Activated naive CD8-positive, alpha-beta T cell (primary cell): ENCODE measurements around the gene SLC12A1.
A peak's percentile ranks its signal among the peaks of the same experiment; 100 is the strongest.

Experiments
- H3K27ac Mint-ChIP-seq: one replicate; pipeline ENCODE4 v1.8.0; 2021; ENCODE audit warnings: mixed read lengths
- H3K27me3 Mint-ChIP-seq: one replicate; pipeline ENCODE4 v1.8.0; 2021; ENCODE audit warnings: mixed read lengths
- H3K36me3 Mint-ChIP-seq: one replicate; pipeline ENCODE4 v1.8.0; 2021; ENCODE audit warnings: mixed read lengths
- H3K4me1 Mint-ChIP-seq: one replicate; pipeline ENCODE4 v1.8.0; 2021; ENCODE audit warnings: low read depth, mixed read lengths
- H3K4me3 Mint-ChIP-seq: one replicate; pipeline ENCODE4 v1.8.0; 2021; ENCODE audit warnings: mild to moderate bottlenecking, mixed read lengths
- H3K9me3 Mint-ChIP-seq: one replicate; pipeline ENCODE4 v1.8.0; 2021; ENCODE audit warnings: low read depth, mixed read lengths

The SLC12A1 gene

DNA sequence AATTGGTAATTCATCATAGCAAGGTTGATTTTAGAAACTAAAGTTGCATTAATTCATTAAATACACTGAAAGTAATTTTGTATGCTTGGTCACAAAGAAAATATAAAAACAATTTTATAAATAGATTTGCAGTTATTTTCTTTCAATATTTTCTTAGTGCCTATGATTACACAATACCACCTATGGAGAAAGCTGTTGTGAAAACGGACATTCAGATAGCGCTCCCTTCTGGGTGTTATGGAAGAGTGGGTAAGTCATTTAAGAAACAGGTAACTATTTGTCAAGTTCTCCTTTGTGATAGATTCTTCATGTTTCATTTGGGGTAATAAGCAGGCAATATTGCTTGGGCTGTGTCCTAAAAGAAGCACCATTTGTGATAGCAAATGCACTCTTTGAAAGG lies 128.2 kb downstream of the SLC12A1 start:
- H3K4me3 Mint-ChIP-seq, result peak overlapping the region; percentile 99
- no peaks in the 10 kb centered on the region for H3K9me3 Mint-ChIP-seq
- peak overlapping the region; percentile 37 for H3K27ac Mint-ChIP-seq
- H3K27me3 Mint-ChIP-seq, result no peaks in the 10 kb centered on the region
- peaks cover 28% of the 10 kb centered on the region for H3K4me1 Mint-ChIP-seq
- peaks cover 3% of the 10 kb centered on the region for H3K36me3 Mint-ChIP-seq

DNA sequence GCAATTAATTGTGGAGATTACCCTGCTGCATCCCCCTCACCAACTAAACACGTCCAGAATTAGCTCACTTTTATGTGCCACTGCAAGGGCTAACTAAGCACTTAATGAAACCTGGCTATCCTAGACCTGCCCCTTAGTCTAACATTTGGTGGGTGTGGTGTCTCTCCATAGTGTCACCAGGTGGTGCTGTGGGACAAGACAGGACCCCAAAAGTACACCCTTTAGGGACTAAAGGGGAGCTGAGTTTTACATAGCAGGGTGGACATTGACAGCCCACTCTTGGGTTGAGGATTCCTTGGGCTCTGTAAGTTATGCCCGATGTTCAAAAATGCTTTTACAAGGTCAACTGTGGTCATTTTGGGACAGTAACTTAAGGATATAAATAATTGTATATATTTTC lies 130.8 kb downstream of the SLC12A1 start:
- Mint-ChIP-seq H3K4me3 (no peak overlapping the region), H3K27ac (no peak overlapping the region), H3K9me3 (no peaks in the 10 kb centered on the region), H3K4me1 (peaks cover 22% of the 10 kb centered on the region), H3K36me3 (peaks cover 5% of the 10 kb centered on the region), H3K27me3 (no peaks in the 10 kb centered on the region)

DNA sequence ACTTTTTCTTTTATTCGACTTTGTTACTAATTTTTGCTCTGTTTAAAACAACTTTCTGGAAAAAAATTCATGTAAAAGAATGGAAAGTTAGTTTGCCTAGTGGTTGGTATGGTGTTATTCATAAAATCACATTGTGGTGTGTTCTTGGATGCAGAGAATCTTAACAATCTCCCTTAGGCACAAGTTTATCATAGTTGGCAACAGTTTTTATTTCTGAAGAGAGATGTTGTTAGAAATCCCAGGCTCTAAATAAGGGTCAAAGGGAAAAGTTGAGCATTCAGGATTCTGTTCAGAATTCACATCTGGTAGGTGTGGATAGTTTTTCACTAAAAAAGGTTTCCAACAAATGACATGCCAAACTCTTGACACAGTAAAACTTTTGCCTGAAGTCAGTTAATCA lies 131.5 kb downstream of the SLC12A1 start:
- peaks cover 5% of the 10 kb centered on the region for H3K36me3 Mint-ChIP-seq
- no peak overlapping the region for H3K27ac Mint-ChIP-seq
- no peaks in the 10 kb centered on the region for H3K9me3 Mint-ChIP-seq
- H3K27me3 Mint-ChIP-seq, result no peaks in the 10 kb centered on the region
- H3K4me1 Mint-ChIP-seq, result peaks cover 19% of the 10 kb centered on the region
- H3K4me3 Mint-ChIP-seq, result no peak overlapping the region

DNA sequence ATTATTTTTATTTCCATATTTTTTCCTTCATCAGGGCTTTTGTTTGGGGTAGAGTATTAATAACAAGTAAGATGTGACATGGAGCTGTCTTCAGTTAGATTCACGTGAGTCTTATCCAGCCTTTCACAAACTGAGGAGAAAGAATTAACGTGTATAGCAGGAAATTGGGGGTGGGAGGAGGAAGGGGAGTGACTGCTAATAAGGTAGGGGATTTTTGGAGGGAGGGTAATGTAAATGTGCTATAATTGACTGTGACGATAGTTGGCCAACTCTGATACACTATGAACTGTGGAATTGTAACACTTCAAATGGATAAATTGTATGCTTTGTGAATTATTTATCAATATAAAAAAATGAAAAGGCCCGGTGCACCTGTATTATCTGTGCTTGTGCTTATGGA lies 134.0 kb downstream of the SLC12A1 start:
- Mint-ChIP-seq H3K4me3 (no peak overlapping the region), H3K4me1 (peaks cover 3% of the 10 kb centered on the region), H3K27ac (peak overlapping the region; percentile 50), H3K9me3 (no peaks in the 10 kb centered on the region), H3K36me3 (peaks cover 5% of the 10 kb centered on the region), H3K27me3 (no peaks in the 10 kb centered on the region)

DNA sequence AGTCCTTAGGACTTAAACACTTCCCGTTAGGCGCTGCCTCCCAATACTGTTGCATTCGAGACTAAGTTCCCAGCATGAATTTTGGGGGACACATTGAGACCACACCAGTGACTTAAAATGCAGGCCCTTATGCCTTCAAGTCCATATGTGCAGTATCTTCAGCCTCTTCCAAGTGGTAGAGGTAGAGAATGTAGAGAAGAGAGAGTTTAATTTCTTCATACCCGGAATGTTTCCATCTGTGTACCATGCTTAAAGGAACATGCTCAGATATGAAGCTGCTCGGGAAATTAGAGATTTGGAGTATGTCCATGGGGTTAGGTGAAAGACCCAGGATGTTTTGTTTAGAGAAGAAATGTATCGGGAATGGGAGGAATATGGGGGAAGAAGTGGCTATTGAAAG lies 137.8 kb downstream of the SLC12A1 start:
- no peaks in the 10 kb centered on the region for H3K27me3 Mint-ChIP-seq
- H3K4me1 Mint-ChIP-seq, result no peaks in the 10 kb centered on the region
- no peaks in the 10 kb centered on the region for H3K9me3 Mint-ChIP-seq
- H3K36me3 Mint-ChIP-seq, result peaks cover 2% of the 10 kb centered on the region
- H3K4me3 Mint-ChIP-seq, result no peak overlapping the region
- H3K27ac Mint-ChIP-seq, result no peak overlapping the region

DNA sequence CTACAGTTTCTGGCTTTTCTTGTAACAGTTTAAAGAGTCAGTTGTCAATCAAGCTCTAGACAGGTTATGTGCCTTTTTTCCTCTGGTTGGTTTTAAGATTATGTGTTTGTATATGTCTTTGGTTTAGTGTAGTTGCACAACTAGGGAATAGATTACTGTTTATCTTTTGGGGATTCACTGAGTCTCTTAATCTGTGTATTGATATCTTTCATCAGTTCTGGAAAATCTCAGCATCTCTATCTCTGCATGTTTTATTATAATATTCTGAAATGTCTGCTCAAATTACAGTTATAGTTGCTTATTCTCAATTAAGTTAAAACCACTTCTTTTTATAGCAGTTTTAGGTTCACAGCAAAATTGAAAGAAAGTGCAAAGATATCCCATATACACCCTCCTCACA lies 139.4 kb downstream of the SLC12A1 start:
- Mint-ChIP-seq H3K9me3 (no peaks in the 10 kb centered on the region), H3K27ac (no peak overlapping the region), H3K36me3 (no peaks in the 10 kb centered on the region), H3K4me3 (no peak overlapping the region), H3K4me1 (no peaks in the 10 kb centered on the region), H3K27me3 (no peaks in the 10 kb centered on the region)

DNA sequence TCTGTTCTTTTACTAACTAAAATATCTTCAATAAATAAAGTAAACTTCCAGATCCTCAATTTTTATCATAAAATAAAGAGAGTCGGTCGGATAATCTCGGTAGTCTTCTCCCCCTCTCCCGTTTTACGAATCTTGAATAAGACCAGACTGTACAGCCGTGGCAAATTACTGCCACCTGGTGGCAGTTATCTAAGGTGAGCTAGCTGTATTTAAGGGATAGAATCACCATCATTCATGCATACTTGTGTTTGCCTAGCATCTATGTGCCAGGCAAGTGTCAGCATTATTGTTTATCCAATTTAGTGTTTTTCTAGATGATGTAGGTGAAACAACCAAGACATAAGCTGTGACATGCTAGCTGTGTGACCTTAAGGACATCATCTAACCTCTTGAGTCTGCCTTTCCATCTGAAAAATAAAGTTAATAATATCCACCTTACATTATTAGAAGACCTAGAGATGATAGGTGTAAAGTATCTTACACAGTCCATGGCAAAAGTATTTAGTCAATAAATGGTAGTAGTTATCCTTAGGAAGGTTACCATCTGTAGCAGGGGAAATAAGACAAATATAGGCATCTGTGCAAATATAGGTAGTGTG lies 146.5 kb downstream of the SLC12A1 start:
- no peak overlapping the region for H3K27ac Mint-ChIP-seq
- H3K27me3 Mint-ChIP-seq, result peaks cover 4% of the 10 kb centered on the region
- H3K36me3 Mint-ChIP-seq, result no peaks in the 10 kb centered on the region
- no peaks in the 10 kb centered on the region for H3K9me3 Mint-ChIP-seq
- H3K4me3 Mint-ChIP-seq, result peak overlapping the region; percentile 38
- H3K4me1 Mint-ChIP-seq, result peaks cover 2% of the 10 kb centered on the region
